Measurements from ENCODE around the gene CTNNA3.
"Not testable (repeated sequence)": the region's sequence is repeated elsewhere in the genome, so short reads cannot be mapped to it uniquely, and the experiment has no call there.

Gene CTNNA3

DNA sequence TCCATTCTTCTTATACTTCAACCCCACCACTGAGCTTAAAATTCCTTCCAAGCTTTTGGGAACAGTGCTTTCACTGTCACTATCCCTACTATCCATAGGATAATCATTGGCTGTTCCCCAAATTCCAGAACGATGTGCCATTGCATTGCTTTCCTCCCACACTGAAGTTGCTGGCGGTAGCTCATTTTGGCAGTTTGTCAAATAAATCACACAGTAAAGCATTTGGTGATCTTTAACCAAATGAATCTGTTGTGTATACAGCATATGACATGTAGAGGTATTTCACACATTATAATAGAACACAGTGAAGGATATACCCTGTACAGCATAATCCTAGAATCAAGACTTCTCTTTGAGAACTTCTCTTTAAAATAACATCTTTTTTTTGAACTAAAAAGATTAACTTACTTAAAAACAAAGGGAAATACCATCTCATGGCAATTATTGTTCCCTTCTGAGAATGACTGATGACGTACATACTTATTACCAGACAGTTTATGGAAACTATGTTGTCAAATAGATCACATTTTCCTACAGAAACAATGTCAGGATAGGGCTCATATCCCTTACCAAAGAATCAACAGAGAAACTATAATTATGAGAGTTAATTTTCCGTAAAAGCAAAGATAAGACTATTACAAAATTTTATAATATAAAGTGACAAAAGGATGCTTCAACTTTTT lies 93.6 kb downstream of the CTNNA3 start:
- DNase-seq (ENCODE audit: low read depth in 2 of 2), result no peak

DNA sequence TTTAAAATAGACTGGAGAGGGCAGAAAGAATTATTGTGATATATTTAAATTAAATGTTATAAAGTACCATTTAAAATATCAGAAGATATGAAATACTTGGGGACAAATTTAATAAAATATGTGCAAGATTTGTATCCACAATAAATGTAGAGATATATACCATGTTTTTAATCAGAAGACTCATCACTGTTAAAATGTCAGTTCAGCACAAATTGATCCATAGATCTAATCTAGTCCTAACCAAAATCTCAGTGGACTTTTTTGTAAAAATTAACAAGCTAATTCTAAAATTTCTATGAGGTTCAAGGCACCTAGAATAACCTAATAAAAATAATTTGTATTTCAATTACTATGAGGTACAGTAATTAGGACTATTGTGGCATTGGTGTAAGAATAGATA lies 96.4 kb downstream of the CTNNA3 start:
- DNase-seq (ENCODE audit: low read depth in 2 of 2), result no peak

DNA sequence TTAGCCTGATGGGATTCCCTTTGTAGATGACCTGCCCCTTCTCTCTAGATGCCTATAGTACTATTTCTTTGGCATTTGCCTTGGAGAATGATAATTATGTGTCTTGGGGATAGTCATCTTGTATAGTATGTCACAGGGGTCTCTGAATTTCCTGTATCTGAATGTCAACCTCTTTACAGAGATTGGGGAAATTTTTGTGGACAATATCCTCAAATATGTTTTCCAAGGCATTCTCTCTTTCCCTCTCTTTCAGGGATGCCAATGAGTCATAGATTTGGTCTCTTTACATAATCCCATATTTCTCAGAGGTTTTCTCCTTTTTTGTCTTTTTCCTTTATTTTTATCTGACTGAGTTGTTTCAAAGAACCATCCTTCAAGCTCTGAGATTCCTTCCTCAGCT lies 99.4 kb downstream of the CTNNA3 start:
- DNase-seq (ENCODE audit: low read depth in 2 of 2), result no peak

DNA sequence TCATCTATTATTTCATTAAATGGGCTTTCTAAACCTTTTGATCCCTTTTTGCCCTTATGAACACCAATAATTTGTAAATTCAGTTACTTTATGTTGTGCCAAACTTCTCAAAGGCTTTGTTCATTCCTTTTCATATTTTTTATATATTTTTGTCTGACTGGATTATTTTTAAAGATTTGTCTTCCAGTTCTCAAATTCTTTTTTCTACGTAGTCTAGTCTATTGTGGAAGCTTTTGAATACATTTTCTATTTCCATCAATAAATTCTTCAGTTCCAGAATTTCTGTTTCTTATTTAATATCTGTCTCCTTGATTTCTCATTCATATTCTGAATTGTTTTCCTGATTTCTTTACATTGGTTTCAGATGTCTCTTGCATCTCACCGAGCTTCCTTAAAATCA lies 108.2 kb downstream of the CTNNA3 start:
- DNase-seq (ENCODE audit: low read depth in 2 of 2), result no peak

DNA sequence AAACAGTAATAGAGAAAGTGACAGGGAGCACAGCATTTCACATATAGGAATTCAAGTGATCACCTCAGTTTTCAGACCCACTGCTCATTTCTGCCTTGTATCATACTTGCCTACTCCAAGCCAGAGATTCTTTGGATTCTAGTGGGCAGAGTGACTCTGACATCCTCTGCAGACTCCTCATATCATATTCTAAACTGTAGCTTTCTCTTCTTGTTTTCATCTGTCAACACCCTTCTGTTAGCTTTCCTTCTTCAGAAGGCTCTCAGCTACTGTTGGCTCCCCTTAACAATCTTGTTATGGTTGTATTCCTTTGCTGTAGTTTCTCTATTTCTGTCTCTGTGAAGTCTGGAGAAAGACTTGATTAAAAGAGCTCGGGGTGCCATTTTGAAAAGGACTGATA lies 120.5 kb downstream of the CTNNA3 start:
- no peak for DNase-seq (ENCODE audit: low read depth in 2 of 2)

DNA sequence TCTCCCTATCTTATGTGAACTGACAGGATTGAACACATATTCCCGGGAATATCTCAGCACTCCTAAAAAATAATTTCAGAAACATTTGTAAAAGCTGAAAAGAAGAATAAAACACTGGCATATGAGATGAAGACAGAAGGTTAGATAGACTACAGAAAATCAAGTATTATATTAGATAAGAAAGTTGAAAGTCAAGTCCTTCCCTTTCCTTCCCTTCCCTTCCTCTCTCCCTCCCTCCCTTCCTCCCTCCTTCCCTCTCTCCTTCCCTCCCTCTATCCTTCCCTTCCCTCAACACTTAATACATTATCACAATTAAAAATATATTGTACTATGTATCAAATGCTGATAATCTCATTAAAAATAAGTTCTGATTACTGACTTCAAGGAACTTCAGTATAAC lies 122.5 kb downstream of the CTNNA3 start:
- no peak for DNase-seq (ENCODE audit: low read depth in 2 of 2)

DNA sequence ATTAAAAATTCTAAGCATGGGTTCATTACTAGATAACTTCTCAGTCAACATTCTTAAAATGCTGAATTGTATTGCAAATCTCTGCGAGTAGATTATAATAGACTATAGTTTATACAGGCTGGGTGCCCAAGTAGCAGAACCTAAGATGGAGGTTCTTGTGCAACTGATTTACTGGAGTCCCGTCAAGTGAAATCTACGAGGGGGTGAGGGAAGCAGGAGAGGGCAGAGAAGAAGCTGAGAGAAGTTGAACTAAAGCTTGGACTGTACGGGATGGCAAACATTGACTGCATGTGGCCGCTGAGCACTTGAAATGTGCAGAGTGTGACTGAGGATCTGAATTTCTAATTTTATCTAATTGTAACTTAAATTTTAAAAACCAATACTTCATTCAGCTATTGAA lies 124.5 kb downstream of the CTNNA3 start:
- no peak for DNase-seq (ENCODE audit: low read depth in 2 of 2)

DNA sequence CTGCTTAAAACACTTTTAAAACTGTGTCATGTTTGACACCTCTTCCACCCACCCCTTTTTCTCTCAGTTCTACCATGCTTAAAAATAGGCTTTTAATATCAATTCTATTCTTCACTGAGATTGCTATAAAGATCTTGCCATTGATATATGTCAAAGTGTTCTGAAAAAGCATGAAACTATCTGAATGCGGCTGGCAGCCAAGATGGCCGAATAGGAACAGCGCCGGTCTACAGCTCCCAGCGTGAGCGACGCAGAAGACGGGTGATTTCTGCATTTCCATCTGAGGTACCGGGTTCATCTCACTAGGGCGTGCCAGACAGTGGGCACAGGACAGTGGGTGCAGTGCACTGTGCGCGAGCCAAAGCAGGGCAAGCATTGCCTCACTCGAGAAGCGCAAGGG lies 137.7 kb downstream of the CTNNA3 start:
- not testable (repeated sequence) for DNase-seq (ENCODE audit: low read depth in 2 of 2)

DNA sequence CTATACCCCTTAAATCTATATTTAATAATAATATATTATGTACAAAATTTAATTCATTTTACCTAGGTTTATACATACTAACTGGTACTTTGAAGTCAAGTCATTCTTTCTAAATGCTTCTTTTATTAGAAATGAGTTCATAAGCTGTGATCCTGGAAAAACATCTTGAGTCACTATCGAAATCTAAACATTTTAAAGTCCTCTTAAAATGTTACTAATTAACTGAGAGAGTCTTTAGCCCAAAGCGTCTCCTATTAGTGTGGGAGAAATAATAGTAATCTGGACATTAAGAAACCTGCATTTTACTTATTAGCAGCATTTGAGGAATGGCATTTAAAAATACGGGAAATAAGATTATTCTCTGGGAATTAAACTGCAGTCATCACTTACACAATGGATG lies 142.7 kb downstream of the CTNNA3 start:
- no peak for DNase-seq (ENCODE audit: low read depth in 2 of 2)

DNA sequence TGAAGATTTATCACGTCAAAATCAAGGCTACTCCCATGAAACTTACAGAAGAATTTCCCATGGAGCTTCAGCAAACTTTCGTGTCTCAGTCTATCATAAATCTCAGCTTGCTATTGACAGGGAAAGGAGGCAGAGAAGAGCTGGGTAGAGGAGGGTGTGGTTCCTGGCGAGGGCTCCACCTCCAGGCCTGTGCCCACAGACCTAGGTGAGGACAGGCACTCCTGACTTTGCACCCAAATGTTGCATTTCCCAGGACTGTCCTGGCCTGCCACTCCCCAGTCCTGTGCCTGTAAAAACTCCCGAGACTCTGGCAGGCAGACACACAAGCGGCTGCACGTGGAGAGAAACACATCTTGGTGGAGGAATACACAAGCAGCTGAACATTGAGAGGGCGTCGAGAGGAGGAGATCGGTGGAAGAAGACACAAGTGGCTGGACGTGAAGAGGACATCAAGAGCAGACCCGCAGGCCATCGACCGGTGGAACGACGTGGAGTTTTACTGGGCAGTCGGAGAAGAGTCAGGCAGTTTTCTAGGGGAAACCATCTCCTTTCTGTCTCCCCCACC lies 145.1 kb downstream of the CTNNA3 start:
- DNase-seq (ENCODE audit: low read depth in 2 of 2), result no peak

DNA sequence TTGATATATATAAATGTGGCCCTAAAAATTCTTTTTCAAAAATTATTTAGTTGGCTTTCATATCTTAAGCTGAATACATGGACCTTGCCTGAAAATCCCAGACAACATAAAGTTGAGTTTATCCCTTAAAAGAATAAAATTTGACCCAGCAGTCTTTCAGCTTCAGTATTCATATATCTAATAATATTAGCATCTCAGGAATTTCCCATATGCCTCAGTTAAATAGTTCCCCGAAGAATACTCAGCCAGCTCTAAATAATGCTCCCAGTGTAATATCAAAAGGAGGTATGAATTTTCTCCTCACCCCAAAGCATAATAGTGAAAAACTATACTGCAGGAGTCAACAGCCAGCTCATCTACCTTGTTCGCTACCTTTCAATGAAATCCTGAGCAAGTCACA lies 145.9 kb downstream of the CTNNA3 start:
- DNase-seq (ENCODE audit: low read depth in 2 of 2), result no peak

DNA sequence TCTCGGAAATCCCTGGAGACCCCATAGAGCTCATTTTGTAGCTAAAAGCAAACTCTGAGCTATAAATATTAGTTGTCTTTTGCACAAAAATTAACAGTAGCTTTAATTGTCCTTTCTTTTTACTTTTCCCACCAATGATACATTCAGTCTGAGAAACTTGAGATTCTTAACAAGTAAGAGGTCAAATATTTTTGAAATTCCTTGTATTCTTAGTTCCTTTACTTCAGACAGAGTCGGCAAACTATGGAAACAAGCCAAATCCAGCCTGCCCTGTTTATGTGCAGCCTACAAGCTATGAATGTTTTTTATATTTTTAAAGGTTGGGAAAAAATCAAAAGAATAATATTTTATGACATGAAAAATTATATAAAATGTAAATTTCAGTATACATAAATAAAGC lies 146.6 kb downstream of the CTNNA3 start:
- no peak for DNase-seq (ENCODE audit: low read depth in 2 of 2)

DNA sequence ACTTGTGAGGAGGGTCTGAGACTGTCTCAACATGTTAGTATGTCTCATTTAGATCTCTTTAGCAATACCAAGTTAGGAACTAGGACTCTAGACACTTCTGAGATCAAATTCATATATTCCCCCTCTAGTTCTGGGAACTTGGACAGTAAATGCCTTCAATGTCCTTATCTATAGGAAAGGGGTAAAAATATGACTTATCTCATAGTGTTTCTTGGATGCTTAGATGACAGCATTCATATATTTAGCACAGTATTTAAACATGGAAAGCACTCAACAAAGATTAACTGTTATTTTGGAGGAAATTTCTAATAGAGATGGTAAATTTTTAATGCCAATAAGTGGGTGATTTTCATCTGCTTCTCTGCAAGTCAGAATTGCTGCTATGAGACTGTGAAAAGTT lies 154.6 kb downstream of the CTNNA3 start:
- no peak for DNase-seq (ENCODE audit: low read depth in 2 of 2)

DNA sequence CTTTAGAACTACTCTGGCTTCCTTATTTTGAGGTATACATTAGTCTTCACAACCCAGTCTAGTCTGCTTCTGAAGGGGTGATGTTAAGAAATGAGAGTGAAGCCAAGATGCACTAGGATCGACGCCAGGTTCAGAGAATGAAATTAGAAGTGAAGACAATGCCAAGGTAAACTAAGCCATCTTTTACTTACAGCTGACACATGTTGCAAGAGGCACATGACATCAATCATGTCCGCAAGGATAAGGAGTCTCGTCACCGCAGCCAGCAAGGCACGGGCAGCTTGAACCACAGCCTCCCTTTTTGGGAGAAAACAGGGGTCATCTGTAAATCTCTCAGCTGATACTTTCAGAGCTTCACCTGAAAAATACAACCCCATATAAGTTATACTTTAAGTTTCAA lies 156.7 kb downstream of the CTNNA3 start:
- DNase-seq (ENCODE audit: low read depth in 2 of 2), result no peak

DNA sequence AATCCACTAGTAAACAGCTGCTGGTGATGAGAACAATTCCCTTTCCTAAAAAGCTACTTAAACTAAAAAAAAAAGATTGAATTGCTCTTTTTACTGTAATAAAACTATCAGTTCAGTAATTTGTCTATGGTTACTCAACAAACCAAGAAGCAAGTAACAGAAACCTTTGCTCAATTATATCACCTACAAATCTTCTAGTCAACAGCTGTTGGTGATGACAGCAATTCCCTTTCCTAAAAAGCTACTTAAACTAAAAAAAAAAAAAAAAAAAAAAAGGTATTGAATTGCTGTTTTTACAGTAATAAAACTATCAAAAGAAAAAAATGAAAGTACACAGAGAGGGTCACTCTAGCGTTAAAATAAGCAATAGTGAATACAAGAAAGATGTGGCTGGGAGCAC lies 158.1 kb downstream of the CTNNA3 start:
- no peak for DNase-seq (ENCODE audit: low read depth in 2 of 2)

DNA sequence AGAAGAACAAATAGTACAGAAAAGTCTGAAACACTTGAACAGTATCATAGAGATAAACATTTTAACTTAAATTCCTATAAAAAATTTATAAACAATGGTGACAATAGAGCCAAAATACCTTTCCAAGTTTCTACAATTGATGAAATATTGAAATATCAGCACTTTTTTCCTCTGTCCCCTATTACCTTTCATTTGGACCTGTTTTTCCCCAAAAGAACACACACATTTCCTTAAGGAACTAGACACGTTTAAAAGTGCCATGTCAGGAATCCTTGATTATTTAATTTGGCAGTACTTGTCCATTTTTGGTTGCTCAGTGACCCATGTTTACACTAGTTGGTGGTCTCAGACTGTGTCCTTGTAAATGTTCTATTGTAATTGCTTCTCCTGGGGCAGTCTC lies 162.6 kb downstream of the CTNNA3 start:
- DNase-seq (ENCODE audit: low read depth in 2 of 2), result no peak

DNA sequence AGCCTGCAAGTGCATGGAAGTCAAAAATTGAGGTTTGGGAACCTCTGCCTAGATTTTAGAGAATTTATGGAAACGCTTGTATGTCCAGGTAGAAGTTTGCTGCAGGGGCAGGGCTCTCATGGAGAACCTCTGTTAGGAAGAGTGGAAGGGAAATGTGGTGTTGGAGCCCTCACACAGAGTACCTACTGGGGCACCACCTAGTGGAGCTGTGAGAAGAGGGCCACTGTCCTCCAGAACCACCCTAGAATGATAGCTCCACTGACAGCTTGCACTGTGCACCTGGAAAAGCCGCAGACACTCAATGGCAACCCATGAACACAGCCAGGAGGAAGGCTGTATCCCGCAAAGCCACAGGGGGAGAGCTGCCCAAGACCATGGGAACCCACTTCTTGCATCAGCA lies 165.0 kb downstream of the CTNNA3 start:
- DNase-seq (ENCODE audit: low read depth in 2 of 2), result not testable (repeated sequence)

DNA sequence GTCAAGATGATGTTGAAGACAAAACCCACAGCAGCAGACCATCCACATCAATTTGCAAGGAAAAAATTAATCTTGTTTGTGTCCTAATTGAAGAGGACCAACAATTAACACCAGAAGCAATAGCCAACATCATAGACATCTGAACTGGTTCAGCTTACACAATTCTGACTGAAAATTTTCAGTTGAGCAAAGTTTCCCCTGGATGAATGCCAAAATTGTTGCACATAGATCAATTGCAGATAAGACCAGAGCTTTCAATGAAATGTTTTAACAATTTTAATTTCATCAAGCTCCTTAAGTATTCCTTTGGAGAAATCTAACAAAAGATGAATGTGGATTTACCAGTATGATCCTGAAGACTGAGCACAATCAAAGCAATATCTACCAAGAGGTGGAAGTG lies 168.6 kb downstream of the CTNNA3 start:
- no peak for DNase-seq (ENCODE audit: low read depth in 2 of 2)

DNA sequence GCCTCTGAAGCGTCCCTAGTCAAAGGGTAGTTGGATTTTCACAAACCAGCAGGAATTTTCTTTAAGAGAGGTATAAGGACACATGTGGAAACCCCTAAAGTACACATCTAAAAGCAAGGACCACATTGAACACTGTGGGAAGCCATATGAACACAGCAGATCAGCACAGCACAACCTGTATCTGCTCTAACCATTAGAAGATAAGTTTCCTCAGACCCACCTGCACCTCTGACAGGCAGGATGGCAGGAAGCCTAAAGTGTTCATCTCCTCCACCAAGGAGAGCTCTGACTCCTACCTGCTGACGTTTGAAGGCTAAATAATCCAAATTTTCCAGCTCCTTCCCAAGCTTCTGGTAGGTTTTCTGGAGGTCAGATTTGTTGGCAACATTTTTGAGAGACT lies 174.4 kb downstream of the CTNNA3 start:
- no peak for DNase-seq (ENCODE audit: low read depth in 2 of 2)

DNA sequence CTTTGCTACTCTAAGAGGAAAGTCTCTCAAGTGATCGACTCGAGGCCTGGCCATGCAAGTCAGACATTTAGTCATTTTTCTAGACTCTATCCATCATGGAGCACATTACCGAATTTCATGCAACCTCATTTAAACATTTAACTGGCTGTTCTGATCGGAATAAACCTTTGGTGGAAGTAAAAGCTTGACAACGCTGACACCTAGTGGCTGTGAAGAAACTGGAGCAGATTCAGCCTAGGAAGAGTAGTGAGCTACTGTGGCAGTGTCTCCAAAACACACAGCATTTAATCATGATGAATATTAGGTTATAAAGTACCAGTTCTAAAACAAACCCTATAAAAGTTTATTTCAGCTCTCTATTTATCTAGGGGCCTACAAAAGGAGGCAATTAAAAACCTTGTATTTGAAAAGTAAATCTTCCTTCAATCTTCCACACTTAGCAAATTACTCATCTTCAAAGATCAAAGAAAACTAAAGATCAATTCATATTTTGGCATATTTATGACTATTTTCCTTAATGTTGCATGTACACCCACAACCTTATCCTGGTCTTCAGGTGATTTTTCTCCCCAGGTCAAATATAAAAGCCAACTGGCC lies 175.0 kb downstream of the CTNNA3 start:
- DNase-seq (ENCODE audit: low read depth in 2 of 2), result peak in 1 of 2 donors; percentile 2

DNA sequence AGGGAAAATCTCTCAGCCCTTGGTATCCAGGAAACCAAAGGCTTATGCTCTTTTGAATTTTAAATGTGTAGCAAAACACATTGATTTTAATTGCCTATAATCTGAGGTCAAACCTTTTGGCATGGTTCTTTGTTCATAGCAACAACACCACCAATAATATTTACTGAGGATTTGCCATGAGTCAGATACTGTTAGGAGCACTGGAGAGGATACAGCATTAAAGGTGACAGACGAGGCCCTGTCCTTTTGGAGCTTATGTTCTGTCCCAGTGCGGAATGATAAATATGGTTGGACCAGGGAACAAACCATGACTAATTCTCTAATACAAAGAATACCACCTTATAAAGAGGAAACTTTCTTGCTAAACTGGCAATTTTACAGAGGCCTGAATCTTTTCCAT lies 176.6 kb downstream of the CTNNA3 start:
- no peak for DNase-seq (ENCODE audit: low read depth in 2 of 2)

DNA sequence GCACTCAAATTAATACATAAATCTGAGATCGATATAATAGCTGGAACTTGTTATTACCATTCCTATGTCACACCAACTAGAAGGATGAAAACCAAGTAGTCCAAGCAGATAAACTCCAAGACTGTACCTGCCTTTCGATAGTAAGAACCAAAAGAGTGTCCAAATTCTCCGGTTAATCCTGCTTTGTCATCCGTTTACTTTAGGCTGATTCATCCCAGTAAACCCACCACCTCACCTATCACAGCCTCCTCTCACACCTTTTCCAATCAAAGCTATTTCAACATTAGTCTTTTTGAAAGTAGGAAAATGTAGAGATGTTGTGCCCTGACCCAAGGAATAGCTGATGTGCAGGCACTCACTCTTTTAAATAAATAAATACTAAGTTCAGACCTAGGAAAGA lies 177.2 kb downstream of the CTNNA3 start:
- no peak for DNase-seq (ENCODE audit: low read depth in 2 of 2)

DNA sequence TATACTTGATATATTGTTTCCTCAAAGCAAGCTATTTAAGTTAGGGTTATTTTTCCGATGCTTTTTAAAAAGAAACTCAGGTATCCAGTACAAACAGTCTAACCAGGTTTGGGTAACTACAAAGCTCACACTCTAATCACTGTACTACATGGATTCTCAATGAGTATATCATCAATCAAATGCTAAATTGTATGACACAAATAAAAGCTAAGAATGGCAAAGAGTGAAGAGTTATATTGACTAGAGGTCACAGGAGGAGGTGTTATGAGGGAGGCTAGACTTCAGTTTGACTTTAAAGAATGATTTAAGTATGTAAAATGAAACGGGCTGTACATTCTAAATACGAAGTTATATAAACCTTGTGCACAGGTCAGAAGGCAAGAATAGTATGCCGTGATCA lies 178.0 kb downstream of the CTNNA3 start:
- DNase-seq (ENCODE audit: low read depth in 2 of 2), result no peak

DNA sequence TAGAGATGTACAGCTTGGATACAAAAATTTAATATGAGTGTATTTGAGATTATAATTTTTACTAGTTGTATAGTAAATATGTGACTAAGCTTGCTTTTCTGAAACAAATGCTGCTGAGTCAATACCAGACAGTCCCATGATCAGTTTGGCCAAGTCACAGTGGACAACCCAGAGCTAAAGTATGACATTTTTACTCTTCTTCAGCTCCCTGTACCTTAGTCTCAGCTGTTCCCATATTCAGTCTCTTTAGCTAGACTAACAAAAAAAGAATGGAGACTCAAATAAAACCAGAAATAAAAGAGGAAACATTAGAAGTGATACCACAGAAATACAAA lies 189.3 kb downstream of the CTNNA3 start:
- no peak for DNase-seq (ENCODE audit: low read depth in 2 of 2)

Data from stimulated activated CD8-positive, alpha-beta memory T cell treated with anti-CD3 and anti-CD28 coated beads, Interleukin-7, amount 100 ng/mL, for 1 hour (primary cell).